Testis (tissue), 3 donors: ENCODE measurements around the gene DPP6. TPM values are rescaled to one million over a fixed set of nuclear protein-coding genes. Genes with fewer than 3 reads are reported as not detected.

ENCODE experiments used
- DNase-seq: peaks from one replicate; pipeline ENCODE4 v3.0.0-alpha.2; 2019
- H3K27ac ChIP-seq, 2 donors: fragments of 200-600 bp; sonication (generic); one replicate each; pipeline ENCODE4 v1.5.1; 2019
- H3K27me3 ChIP-seq: fragments of 200-600 bp; sonication (generic); one replicate; pipeline ENCODE4 v1.5.1; 2019
- H3K36me3 ChIP-seq: fragments of 200-600 bp; sonication (generic); one replicate; pipeline ENCODE4 v1.5.1; 2017; ENCODE audit warnings: low read depth; ENCODE audit errors: missing control alignments
- H3K4me1 ChIP-seq: fragments of 200-600 bp; sonication (generic); one replicate; pipeline ENCODE4 v1.5.1; 2019
- H3K4me3 ChIP-seq, 2 donors: fragments of 200-600 bp; sonication (generic); one replicate each; pipeline ENCODE4 v1.5.1; 2017 to 2019
- H3K9me3 ChIP-seq: fragments of 200-600 bp; sonication (generic); one replicate; pipeline ENCODE4 v1.5.1; 2017
- POLR2A ChIP-seq: fragments of 450-650 bp; IDR thresholded peaks from one replicate; pipeline ENCODE4 v1.6.1; 2017; ENCODE audit warnings: antibody characterized with exemption, mild to moderate bottlenecking, moderate library complexity
- WGBS, 2 donors: methylation state at CpG; one replicate each; pipeline ENCODE4 v1.1.5; 2018; 5-methylcytosine and 5-hydroxymethylcytosine counted together
- intact Hi-C: fragments of 100-400 bp; cut with DNase I; formaldehyde crosslinking; loops from one replicate; pipeline ENCODE4 v1.15.1; 2023; ENCODE audit warnings: low total_unique reads
- polyA plus RNA-seq: library from polyadenylated mRNA; stranded (reverse); fragments of 350-450 nt; fragmentation: Illumina TruSeq; extraction: RNeasy Lipid Tissue Mini Kit (QIAGEN cat#74804); gene quantifications from one replicate; pipeline ENCODE4 v1.2.3, GENCODE V29; 2014; ENCODE audit warnings: low read depth, low replicate concordance; ENCODE audit not compliant: insufficient read depth
- total RNA-seq, 2 donors: library from RNA; depleted of rRNA; stranded (reverse); fragments of >200 nt; gene quantifications; one replicate each; pipeline ENCODE4 v1.2.3, GENCODE V29; 2016
- TF ChIP-seq, protein P1 (sequence below), 3 experiments: fragments of 450-650 bp in 2 of 3; fragments of 200-600 bp in 1 of 3; sonication (generic) in 1 of 3; IDR thresholded peaks; one replicate each; pipeline ENCODE4 v1.5.1; 2016 to 2019; ENCODE audit warnings: antibody characterized with exemption in 3 of 3, mild to moderate bottlenecking in 2 of 3, moderate library complexity in 1 of 3

DPP6 gene
- total and polyA plus RNA-seq, 3 donors from 2014 or later: 26.0 to 78.3 (median 52.8) TPM

DNA sequence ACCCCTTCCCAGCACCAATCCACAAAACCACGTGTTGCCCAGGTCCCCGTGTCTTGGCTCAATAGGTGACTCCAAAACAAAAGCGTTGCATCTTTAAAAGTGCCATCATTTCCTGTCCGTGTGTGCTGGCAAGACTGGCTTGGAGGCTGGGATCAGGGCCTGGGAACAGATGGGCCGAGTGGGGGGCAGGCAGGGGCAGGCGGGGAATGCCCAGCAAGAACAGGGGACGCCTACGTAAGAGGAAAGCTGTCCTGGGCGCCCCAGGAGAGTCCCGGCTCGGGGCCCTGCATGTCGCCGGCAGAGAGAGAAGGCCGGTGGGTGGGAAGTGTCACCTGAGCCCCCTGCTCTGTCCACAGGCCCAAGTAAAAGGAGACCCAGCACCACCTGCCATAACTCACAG is 864.2 kb downstream of the DPP6 start:
- H3K9me3 ChIP-seq: no peaks in the 10 kb centered on the region
- 80 to 83% methylated on average over 14 of the region's 14 CpGs for whole genome bisulfite sequencing, 2 donors
- TF ChIP-seq, protein P1, sequence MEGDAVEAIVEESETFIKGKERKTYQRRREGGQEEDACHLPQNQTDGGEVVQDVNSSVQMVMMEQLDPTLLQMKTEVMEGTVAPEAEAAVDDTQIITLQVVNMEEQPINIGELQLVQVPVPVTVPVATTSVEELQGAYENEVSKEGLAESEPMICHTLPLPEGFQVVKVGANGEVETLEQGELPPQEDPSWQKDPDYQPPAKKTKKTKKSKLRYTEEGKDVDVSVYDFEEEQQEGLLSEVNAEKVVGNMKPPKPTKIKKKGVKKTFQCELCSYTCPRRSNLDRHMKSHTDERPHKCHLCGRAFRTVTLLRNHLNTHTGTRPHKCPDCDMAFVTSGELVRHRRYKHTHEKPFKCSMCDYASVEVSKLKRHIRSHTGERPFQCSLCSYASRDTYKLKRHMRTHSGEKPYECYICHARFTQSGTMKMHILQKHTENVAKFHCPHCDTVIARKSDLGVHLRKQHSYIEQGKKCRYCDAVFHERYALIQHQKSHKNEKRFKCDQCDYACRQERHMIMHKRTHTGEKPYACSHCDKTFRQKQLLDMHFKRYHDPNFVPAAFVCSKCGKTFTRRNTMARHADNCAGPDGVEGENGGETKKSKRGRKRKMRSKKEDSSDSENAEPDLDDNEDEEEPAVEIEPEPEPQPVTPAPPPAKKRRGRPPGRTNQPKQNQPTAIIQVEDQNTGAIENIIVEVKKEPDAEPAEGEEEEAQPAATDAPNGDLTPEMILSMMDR (IDR thresholded peaks at IDR 0.05): no peak
- TF ChIP-seq POLR2A: no peak
- H3K4me3 ChIP-seq: no peak overlapping the region
- DNase-seq: no peak
- no peak overlapping the region for H3K27ac ChIP-seq
- intact Hi-C loops: no loop called here
- no peaks in the 10 kb centered on the region for H3K27me3 ChIP-seq
- no peaks in the 10 kb centered on the region for H3K36me3 ChIP-seq
- no peaks in the 10 kb centered on the region for H3K4me1 ChIP-seq

DNA sequence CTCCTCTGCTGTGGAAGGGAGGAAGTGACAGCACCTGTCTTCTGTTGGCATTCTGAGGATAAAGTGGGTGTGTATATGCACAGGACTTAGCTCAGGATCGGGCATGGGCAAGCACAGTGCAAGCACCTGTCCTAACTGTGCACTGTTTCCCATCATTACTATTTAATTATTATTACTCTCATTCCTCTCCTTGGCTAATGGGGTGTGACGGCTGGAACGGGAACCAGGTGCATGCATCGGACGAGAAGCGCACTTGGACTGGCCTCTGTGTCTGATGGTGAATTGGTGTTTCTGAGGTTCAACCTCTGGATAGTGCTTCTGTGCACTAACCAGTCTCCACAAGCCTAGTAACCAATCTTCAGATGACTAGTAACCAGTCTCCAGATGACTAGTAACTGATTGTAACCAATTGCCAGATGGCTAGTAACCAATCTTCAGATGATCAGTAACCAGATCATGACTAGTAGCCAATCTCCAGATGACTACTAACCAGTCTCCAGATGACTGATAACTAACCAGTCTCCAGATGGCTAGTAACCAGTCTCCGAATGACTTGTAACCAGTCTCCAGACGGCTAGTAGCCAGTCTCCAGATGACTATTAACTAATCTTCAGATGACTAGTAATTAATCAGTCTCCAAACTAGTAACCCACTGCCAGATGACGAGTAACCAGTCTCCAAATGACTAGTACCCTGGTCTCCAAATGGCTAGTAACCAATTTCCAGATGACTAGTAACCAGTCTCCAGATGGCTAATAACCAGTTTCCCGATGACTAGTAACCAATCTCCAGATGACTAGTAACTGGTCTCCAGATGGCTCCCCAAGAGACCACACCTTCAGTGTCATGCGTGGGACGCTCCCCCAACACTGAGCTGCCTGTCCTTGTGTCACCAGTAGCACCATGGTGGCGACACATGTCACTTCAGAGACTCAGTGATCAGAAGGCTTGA is 864.9 kb downstream of the DPP6 start:
- DNase-seq: no peak
- Histone ChIP-seq H3K27me3 (no peaks in the 10 kb centered on the region), H3K4me1 (no peaks in the 10 kb centered on the region), H3K9me3 (no peaks in the 10 kb centered on the region), H3K4me3 (no peak overlapping the region), H3K27ac (no peak overlapping the region), H3K36me3 (no peaks in the 10 kb centered on the region)
- intact Hi-C loops: no loop called here
- TF ChIP-seq POLR2A: no peak
- TF ChIP-seq, protein P1 (IDR thresholded peaks at IDR 0.05): no peak
- 82 to 90% methylated on average over 12 to 13 of the region's 13 CpGs for WGBS, 2 donors

DNA sequence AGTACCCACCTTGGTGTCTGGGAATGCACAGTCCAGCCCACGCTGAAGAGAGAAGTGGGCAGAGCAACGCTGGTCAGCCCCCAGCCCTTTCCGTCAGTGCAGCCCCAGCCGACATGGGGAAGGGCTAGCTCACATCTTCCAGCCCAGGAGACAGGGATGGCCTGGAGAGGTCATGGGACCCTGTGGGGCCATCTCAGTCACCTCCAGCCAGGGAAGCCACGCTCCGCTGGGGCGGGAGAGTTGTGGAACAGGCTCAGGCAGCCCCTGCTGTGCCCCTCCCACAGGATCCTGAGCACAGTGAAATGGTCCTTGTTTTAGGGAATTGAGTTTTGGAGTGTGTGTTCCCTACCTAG is 865.6 kb downstream of the DPP6 start:
- Histone ChIP-seq H3K27me3 (no peaks in the 10 kb centered on the region), H3K27ac (no peak overlapping the region), H3K36me3 (no peaks in the 10 kb centered on the region), H3K4me1 (no peaks in the 10 kb centered on the region), H3K4me3 (no peak overlapping the region), H3K9me3 (no peaks in the 10 kb centered on the region)
- 78 to 83% methylated on average over 4 to 7 of the region's 7 CpGs for WGBS, 2 donors
- intact Hi-C loops: no loop called here
- TF ChIP-seq, protein P1 (IDR thresholded peaks at IDR 0.05): no peak
- TF ChIP-seq POLR2A: no peak
- no peak for DNase-seq

DNA sequence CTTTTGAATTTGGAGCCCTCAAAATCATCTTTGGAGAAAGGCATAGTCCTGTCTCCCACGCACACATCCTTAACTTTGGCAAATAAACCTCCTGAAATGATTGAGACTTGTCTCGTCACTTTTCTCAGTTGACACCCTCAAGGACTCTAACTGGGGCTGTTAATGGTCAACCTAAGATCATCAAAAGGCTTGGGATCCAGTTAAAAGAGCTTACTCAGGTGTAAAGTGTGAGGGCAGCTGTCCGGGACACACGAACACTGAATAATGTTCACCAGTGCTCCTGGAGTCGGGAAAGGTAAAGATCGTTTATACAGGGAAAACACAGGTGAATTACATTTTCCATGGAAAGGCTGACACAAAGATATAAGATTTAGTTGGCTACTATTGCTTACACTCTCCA is 866.1 kb downstream of the DPP6 start:
- no peaks in the 10 kb centered on the region for H3K4me1 ChIP-seq
- H3K27me3 ChIP-seq: no peaks in the 10 kb centered on the region
- 79 to 82% methylated on average over 6 of the region's 6 CpGs for WGBS, 2 donors
- H3K27ac ChIP-seq: no peak overlapping the region
- TF ChIP-seq, protein P1 (IDR thresholded peaks at IDR 0.05): no peak
- TF ChIP-seq POLR2A: no peak
- DNase-seq: no peak
- no peak overlapping the region for H3K4me3 ChIP-seq
- no peaks in the 10 kb centered on the region for H3K36me3 ChIP-seq
- intact Hi-C loops: no loop called here
- no peaks in the 10 kb centered on the region for H3K9me3 ChIP-seq

DNA sequence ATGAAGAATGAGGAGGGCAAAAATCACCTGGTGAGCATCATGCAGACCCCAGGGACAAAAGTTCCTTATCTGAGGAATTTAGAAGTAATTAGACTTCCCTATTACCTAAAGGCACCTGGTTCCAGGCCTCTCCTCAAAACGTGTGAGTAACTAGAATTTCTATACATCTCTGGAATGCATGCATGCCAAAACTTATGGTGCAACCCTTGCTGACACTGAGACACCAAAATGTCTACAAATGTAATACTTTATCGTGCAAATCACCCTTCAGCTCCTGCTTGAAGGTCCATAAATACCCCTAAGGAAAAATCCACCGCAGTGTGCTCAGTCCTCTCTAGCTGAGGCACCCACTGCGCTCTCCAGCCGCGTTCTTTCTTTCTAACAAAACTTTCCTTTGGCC is 866.5 kb downstream of the DPP6 start:
- Histone ChIP-seq H3K27ac (no peak overlapping the region), H3K27me3 (no peaks in the 10 kb centered on the region), H3K9me3 (no peaks in the 10 kb centered on the region), H3K4me3 (no peak overlapping the region), H3K4me1 (no peaks in the 10 kb centered on the region), H3K36me3 (no peaks in the 10 kb centered on the region)
- TF ChIP-seq, protein P1 (IDR thresholded peaks at IDR 0.05): no peak
- TF ChIP-seq POLR2A: no peak
- no peak for DNase-seq
- intact Hi-C loops: no loop called here
- 83 to 86% methylated on average over 6 of the region's 6 CpGs for WGBS, 2 donors
